ENCODE data around the gene BICD2.

DNA sequence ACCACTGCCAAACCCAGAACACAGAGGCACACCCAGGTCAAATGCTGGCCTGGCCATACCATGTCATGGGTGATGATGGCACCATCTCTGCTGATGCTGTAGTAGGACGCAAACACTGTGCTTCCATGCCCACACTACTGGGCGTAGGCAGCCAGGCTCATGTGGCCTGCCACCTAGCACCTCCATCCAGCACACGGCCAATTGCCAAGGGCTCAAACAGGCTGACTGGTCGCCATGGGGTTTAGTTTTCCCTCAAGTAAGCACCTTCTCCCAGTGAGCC lies 39.4 kb downstream of the BICD2 start:
- TF ChIP-seq OSR1 (CRISPR knock-in tag; IDR thresholded peaks at IDR 0.05) (no peak), ZFP30 (CRISPR knock-in tag; IDR thresholded peaks at IDR 0.05) (no peak), GLIS3 (CRISPR knock-in tag; IDR thresholded peaks at IDR 0.05) (no peak), ZNF8 (CRISPR knock-in tag; IDR thresholded peaks at IDR 0.05) (no peak), ISL1 (CRISPR knock-in tag; IDR thresholded peaks at IDR 0.05) (no peak), RARB (CRISPR knock-in tag; IDR thresholded peaks at IDR 0.05) (no peak), TOX (CRISPR knock-in tag; IDR thresholded peaks at IDR 0.05; ENCODE audit: borderline replicate concordance) (no peak), ARNTL (CRISPR knock-in tag; IDR thresholded peaks at IDR 0.05; ENCODE audit: borderline replicate concordance, low read depth) (no peak), BACH2 (CRISPR knock-in tag; IDR thresholded peaks at IDR 0.05; ENCODE audit: borderline replicate concordance) (no peak), ZNF70 (CRISPR knock-in tag; IDR thresholded peaks at IDR 0.05) (no peak), ESRRG (CRISPR knock-in tag; IDR thresholded peaks at IDR 0.05) (no peak), SNAI2 (CRISPR knock-in tag; IDR thresholded peaks at IDR 0.05) (no peak)

Data from SK-N-SH treated with all-trans-retinoic acid at 6 μM for 48 hours (cell line).